Skeletal muscle cell (primary cell): ENCODE measurements around the gene CYP4F11.
"Not testable (repeated sequence)": the region's sequence is repeated elsewhere in the genome, so short reads cannot be mapped to it uniquely, and the experiment has no call there.

Experiments used
- DNase-seq: peaks from one replicate; pipeline ENCODE4 v3.0.0-alpha.2; 2010; ENCODE audit warnings: low read depth
- H3K4me3 ChIP-seq: 2 replicates; pipeline ENCODE4 v1.5.1; 2011; ENCODE audit warnings: low read depth, mild to moderate bottlenecking, control low read depth, low read length, moderate library complexity

Gene CYP4F11

DNA sequence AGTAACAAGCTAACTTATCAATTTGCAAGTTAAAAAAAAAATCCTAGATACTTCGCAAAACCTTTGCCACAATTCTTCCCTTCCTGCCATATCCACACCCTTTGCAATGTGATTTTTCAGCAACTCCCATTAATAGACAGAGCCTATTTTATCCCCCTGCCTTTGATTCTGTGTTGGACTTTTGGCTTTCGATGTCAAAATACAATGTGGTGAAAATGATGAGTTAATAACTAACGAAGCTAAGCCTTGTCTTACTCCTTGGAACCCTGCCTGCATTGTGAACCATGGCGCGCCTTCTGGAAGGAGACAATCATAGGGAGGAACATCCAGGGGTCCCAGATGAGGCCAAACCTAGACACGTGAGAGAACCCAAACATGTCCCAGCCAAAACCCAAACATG is 42.9 kb downstream of the CYP4F11 start:
- H3K4me3 ChIP-seq: no peak overlapping the region
- no peak for DNase-seq

DNA sequence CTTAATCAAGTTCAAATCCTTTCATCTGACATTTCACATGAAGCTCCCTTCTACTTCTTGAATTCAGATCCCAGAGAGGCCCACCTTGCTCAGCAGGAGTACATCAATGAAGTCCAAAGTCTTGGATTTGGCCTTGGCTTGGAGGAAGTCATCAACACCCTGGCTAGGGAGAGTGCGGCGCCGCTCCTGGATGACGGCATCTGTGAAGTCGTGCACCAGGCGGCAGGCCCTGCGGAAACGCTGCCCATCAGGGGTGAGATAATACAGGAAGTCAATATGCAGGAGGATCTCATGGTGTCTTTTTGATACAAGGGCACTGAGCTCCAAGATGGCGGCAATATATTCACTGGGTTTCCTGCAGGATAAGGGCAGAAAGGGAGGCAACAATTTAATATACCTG is 45.0 kb downstream of the CYP4F11 start:
- not testable (repeated sequence) for DNase-seq, H3K4me3 ChIP-seq

DNA sequence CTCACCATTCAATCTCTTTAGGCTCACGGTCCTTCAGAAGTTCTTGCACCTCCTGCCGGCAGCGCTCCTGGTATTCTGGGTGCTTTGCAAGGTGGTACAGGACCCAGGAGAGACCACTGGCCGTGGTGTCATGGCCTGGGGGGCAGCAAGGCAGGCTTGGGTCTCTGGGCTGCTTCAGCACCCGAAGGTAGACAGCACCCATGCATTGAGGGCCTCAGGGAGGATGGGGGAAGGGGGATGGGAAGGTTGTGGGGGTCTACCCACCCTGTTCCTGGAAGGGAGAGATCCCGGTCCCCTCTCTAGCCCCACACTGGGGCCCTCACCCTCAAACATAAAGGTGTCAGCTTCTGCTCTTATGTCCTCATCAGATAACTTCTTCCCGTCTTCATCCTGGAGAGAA is 48.4 kb downstream of the CYP4F11 start:
- H3K4me3 ChIP-seq: no peak overlapping the region

DNA sequence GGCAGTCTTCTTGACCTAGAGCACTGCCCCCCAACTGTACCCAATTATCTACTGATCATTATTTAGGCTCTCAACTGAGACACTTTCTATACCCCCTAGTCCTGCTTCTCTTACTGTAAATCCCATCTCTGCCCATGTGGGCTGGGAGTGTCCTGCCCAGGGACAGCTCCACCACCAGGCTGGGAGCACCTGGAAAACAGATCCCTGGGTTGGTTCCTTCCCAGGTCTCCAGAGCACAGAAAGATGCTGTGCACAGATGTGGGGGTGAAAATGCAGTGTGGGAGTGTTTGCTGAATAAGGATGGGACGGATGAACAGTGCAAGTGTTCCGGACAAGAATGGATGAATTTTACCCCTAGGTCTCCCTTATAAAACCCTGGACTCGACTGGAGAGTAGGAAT is 49.2 kb downstream of the CYP4F11 start:
- DNase-seq: no peak
- no peak overlapping the region for H3K4me3 ChIP-seq

More for the DNA sequence above, 48.4 kb downstream of the CYP4F11 start:
- no peak for DNase-seq

DNA sequence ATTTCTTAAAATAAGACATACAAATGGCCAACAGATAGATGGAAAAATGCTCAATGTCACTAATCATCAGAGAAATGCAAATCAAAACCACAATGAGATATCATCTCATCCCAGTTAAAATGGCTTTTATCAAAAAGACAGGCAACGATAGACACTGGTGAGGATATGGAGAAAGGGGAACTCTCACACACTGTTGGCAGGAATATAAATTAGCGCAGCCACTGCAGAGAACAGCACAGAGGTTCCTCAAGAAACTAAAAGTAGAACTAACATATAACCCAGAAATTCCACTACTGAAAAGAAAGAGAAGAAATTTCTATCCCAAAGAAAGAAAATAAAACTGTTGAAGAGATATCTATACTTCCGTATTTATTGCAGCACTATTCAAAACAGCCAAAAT is 51.0 kb downstream of the CYP4F11 start:
- DNase-seq, H3K4me3 ChIP-seq: not testable (repeated sequence)

DNA sequence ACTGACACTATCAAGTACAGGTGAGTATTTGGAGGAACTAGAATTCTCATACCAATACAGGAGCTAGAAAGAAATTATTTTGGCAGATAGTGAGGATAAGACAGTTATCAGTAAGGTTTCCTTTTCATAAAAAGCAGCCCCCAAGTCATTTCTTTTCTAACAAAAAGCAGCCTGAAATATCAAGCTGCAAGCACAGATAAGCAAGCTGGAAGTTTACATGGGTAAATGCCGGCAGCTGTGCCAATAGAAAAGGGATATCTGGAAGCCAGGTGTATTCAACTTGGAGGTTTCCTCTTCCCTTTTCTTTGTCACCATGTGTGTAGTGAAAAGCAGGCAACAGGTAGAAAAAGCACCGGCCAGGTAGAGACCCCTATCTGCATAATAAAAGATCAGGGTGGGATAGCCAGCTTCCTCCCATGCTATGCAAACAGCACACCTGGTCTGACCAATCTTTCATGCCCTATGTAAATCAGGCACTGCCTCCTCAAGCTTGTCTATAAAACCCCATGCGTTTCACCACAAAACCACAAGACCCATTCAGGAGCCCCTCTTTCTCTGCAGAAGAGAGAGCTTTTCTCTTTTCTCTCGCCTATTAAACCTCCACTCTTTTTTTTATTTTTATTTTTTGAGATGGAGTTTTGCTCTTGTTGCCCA is 59.4 kb downstream of the CYP4F11 start:
- no peak for DNase-seq
- H3K4me3 ChIP-seq: no peak overlapping the region

DNA sequence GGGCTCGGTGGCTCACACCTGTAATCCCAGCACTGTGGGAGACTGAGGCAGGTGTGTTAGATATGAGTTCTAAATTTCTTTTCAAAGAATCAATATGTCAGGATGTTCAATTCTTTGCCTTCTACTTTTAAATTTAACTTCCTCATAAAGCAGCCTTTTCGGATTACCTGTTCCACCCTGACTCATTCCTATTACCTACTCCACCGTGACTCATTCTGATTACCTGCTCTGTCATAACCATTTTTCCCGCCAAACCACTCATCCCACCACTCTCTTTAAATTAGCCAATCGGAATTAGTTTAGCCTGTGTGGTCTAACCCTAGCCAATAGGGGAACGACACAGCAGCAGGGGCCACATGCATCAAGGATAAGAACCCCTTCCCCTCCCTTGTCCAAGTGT is 60.6 kb downstream of the CYP4F11 start:
- DNase-seq, H3K4me3 ChIP-seq: not testable (repeated sequence)

DNA sequence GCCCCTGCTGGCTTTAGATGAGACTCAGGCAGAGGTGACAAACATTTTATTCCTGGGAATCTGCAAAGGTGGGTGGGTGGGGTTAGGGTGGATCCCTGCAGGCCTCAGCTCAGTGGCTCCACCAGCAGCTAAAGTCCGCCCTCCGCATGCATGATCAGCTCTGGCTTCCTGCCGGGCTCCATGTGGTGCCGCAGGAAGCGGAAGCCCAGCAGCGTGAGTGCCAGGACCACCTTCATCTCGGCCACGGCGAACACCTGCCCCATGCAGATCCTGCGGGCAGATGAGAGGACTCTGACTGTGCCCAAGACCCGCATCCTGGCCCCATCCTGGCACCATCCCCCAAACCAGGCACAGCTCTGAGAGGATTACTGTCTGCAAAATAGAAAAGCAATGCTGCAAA is 62.8 kb downstream of the CYP4F11 start:
- no peak overlapping the region for H3K4me3 ChIP-seq

DNA sequence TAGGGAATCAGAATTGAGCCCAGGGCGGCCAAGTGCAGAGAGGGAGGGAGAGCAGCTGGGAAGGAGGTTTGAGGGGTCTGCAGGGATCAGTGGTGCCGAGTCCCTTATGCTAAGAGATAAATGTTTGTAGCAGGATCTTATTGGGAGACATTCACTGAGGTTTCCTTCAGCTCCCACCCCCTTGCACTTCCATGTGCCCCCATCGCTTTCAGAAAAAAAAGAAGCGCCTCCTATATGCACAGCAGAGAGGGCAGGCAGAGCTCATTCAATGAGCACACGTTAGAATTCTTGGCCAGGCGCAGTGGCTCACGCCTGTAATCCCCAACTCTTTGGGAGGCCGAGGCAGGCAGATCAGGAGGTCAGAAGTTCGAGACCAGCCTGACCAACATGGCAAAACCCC is 64.5 kb downstream of the CYP4F11 start:
- no peak for DNase-seq
- H3K4me3 ChIP-seq: no peak overlapping the region

More for the DNA sequence above, 62.8 kb downstream of the CYP4F11 start:
- DNase-seq: no peak

DNA sequence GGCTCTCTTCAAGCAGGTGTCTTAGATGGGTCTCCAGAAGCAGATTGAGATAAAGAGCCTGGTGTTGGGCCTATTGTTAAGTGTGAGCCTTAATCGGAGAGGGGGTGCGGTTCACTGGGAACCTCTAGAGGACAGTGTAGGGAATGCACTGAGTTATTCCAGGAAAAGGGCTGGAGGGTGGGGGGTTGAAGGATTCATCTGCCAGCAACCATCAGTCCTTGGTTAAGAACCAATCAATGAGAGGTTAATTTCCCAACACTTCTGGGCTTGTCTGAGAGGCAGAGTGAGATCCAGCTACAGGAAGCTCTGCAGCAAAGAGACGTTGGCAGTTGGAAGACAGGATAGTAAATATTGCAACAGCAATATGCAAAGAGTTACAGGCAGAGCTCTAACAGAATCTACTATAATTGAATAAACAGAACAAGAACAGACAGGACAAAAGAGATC is 65.2 kb downstream of the CYP4F11 start:
- DNase-seq: no peak
- H3K4me3 ChIP-seq: no peak overlapping the region

DNA sequence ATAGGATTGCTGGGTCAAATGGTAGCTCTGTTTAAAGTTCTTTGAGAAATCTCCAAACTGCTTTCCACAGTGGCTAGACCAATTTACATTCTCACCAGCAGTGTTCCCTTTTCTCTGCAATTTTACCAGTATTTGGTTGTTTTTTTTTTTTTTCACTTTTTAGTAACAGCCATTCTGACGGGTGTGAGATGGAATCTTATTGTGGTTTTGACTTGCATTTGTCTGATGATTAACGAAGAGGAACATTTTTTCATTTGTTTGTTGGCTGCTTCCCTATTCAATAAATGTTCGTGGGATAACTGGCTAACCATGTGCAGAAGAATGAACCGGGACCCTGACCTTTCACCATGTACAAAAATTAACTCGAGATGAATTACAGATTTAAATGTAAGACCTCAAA is 67.7 kb downstream of the CYP4F11 start:
- no peak for DNase-seq
- no peak overlapping the region for H3K4me3 ChIP-seq

DNA sequence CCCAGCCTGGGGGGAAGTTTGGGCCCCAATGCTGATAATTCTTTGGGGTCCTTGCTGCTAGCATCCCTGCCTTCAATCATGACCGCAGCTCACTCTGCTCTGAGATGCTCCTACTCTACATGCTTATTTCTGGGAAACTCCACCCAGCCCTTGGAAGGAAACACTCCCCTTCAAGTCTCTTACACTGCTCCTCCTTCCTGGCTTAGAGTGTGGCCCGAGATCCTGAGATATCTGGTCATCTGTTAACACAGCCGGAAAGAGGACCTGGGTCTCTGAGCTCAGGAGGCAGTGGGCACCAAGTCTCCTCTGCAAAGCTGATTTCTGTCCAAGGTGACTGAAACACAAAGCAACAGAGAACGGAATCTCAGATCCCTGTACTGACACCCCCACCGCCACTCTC is 69.5 kb downstream of the CYP4F11 start:
- no peak overlapping the region for H3K4me3 ChIP-seq
- no peak for DNase-seq

DNA sequence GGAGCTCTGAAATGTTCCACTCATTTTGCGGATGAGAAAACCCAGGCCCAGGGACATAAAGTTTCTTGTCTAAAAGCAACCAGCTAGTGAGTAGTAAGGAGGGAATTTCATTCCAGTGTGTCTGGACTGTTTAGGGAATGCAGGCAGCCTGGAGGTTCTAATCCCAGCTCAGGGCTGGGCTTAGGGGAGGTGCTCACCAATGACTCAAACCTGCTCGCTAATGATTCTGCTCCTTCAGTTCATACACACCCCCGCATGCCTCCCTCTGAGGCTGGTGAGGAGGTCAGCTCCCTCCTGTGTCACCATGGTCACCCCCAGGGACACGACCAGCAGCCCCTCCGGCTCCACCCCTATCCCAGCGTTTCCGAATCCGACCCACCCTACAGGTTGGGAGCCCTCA is 71.1 kb downstream of the CYP4F11 start:
- H3K4me3 ChIP-seq: no peak overlapping the region

DNA sequence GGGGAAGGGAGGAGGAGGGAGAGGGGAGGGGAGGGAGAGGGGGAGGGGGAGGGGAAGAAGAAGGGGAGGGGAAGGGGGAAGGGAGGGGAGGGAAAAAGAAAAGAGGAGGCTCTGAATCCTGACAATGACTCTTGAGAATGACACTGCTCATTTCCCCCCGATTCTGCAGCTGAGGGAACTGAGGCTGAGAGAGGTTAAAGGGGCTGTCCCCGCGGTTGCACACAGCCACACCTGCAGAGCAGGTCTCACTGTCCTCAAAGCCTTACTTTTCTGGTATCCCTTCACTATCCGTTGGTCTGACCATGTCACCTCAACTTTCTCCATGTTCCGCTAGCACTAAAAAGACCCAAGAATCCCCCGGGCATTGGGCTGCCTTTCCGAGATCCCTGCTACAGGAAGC is 71.9 kb downstream of the CYP4F11 start:
- DNase-seq: no peak

More for the DNA sequence above, 71.1 kb downstream of the CYP4F11 start:
- no peak for DNase-seq

More for the DNA sequence above, 71.9 kb downstream of the CYP4F11 start:
- H3K4me3 ChIP-seq: no peak overlapping the region
